SK-N-SH treated with all-trans-retinoic acid at 6 μM for 48 hours (cell line): ENCODE measurements around the gene SCAF4.

Experiments used
- ATAC-seq: fragments of 200-7000 bp; cut with Tn5 transposase; 3 replicates; pipeline ENCODE4 v1.9.1; 2020; ENCODE audit warnings: mild to moderate bottlenecking, moderate library complexity
- ARNTL ChIP-seq: fragments of 450-650 bp; formaldehyde crosslinking; IDR thresholded peaks from 2 replicates; pipeline ENCODE4 v1.5.0; 2020; ENCODE audit warnings: low read depth, mild to moderate bottlenecking, moderate library complexity, borderline replicate concordance
- BACH2 ChIP-seq: fragments of 250-450 bp; sonication (Bioruptor Pico); IDR thresholded peaks from 2 replicates; pipeline ENCODE4 v1.9.0; 2021; ENCODE audit warnings: mild to moderate bottlenecking, borderline replicate concordance
- CSDC2 ChIP-seq: fragments of 250-450 bp; sonication (Bioruptor Pico); IDR thresholded peaks from 2 replicates; pipeline ENCODE4 v1.5.0; 2020; ENCODE audit warnings: mild to moderate bottlenecking, moderate library complexity
- ESRRG ChIP-seq: fragments of 250-450 bp; sonication (Bioruptor Pico); IDR thresholded peaks from 2 replicates; pipeline ENCODE4 v1.6.1; 2021; ENCODE audit warnings: mild to moderate bottlenecking
- GLIS3 ChIP-seq: fragments of 250-450 bp; sonication (Bioruptor Pico); IDR thresholded peaks from 2 replicates; pipeline ENCODE4 v1.5.0; 2020; ENCODE audit warnings: mild to moderate bottlenecking, moderate library complexity
- ISL1 ChIP-seq: fragments of 250-450 bp; sonication (Bioruptor Pico); IDR thresholded peaks from 2 replicates; pipeline ENCODE4 v2.1.2; 2022; ENCODE audit warnings: mild to moderate bottlenecking, moderate library complexity
- OSR1 ChIP-seq: fragments of 250-450 bp; sonication (Bioruptor Pico); IDR thresholded peaks from 2 replicates; pipeline ENCODE4 v1.8.0; 2022; ENCODE audit warnings: moderate library complexity, mild to moderate bottlenecking, inconsistent platforms
- PPARA ChIP-seq: fragments of 250-450 bp; sonication (Bioruptor Pico); IDR thresholded peaks from 2 replicates; pipeline ENCODE4 v1.5.0; 2020; ENCODE audit warnings: mild to moderate bottlenecking, borderline replicate concordance
- RARB ChIP-seq: fragments of 250-450 bp; sonication (Bioruptor Pico); IDR thresholded peaks from 2 replicates; pipeline ENCODE4 v1.8.0; 2021; ENCODE audit warnings: mild to moderate bottlenecking, moderate library complexity
- SNAI2 ChIP-seq: fragments of 250-450 bp; sonication (Bioruptor Pico); IDR thresholded peaks from 2 replicates; pipeline ENCODE4 v1.5.0; 2020; ENCODE audit warnings: mild to moderate bottlenecking, moderate library complexity
- TCF4 ChIP-seq: fragments of 250-450 bp; sonication (Bioruptor Pico); IDR thresholded peaks from 2 replicates; pipeline ENCODE4 v1.8.0; 2021; ENCODE audit warnings: mild to moderate bottlenecking, moderate library complexity, borderline replicate concordance
- TOX ChIP-seq: fragments of 250-450 bp; sonication (Bioruptor Pico); IDR thresholded peaks from 2 replicates; pipeline ENCODE4 v1.8.0; 2021; ENCODE audit warnings: mild to moderate bottlenecking, moderate library complexity, borderline replicate concordance
- ZFP3 ChIP-seq: fragments of 250-450 bp; sonication (Bioruptor Pico); IDR thresholded peaks from 2 replicates; pipeline ENCODE4 v1.5.0; 2020; ENCODE audit warnings: mild to moderate bottlenecking, moderate library complexity
- ZFP30 ChIP-seq: fragments of 450-650 bp; formaldehyde crosslinking; IDR thresholded peaks from 2 replicates; pipeline ENCODE4 v1.5.0; 2022; ENCODE audit warnings: mild to moderate bottlenecking, moderate library complexity
- ZNF565 ChIP-seq: fragments of 450-650 bp; formaldehyde crosslinking; conservative IDR thresholded peaks from 2 replicates; pipeline ENCODE4 v1.5.0; 2020; ENCODE audit warnings: low read depth, mild to moderate bottlenecking, moderate library complexity
- ZNF70 ChIP-seq: fragments of 450-650 bp; formaldehyde crosslinking; IDR thresholded peaks from 2 replicates; pipeline ENCODE4 v1.5.0; 2020; ENCODE audit warnings: mild to moderate bottlenecking, moderate library complexity
- ZNF8 ChIP-seq: fragments of 450-650 bp; formaldehyde crosslinking; IDR thresholded peaks from 2 replicates; pipeline ENCODE4 v1.5.0; 2020; ENCODE audit warnings: mild to moderate bottlenecking, moderate library complexity
- TF ChIP-seq, protein P1 (sequence below): fragments of 250-450 bp; sonication (Bioruptor Pico); IDR thresholded peaks from 2 replicates; pipeline ENCODE4 v1.8.0; 2020; ENCODE audit warnings: mild to moderate bottlenecking, moderate library complexity, borderline replicate concordance
- TF ChIP-seq, protein P2 (sequence below): fragments of 250-450 bp; sonication (Bioruptor Pico); IDR thresholded peaks from 2 replicates; pipeline ENCODE4 v1.5.1; 2020; ENCODE audit warnings: low read depth, mild to moderate bottlenecking, moderate library complexity
- TF ChIP-seq, protein P3 (sequence below): fragments of 250-450 bp; sonication (Bioruptor Pico); IDR thresholded peaks from 2 replicates; pipeline ENCODE4 v1.5.1; 2021; ENCODE audit warnings: mild to moderate bottlenecking, moderate library complexity
- TF ChIP-seq, protein P4 (sequence below): fragments of 250-450 bp; sonication (Bioruptor Pico); IDR thresholded peaks from 2 replicates; pipeline ENCODE4 v1.5.0; 2020; ENCODE audit warnings: mild to moderate bottlenecking, moderate library complexity
- TF ChIP-seq, protein P5 (sequence below): fragments of 250-450 bp; sonication (Bioruptor Pico); IDR thresholded peaks from 2 replicates; pipeline ENCODE4 v1.8.0; 2021; ENCODE audit warnings: low read depth, mild to moderate bottlenecking, moderate library complexity, borderline replicate concordance

SCAF4 gene

DNA sequence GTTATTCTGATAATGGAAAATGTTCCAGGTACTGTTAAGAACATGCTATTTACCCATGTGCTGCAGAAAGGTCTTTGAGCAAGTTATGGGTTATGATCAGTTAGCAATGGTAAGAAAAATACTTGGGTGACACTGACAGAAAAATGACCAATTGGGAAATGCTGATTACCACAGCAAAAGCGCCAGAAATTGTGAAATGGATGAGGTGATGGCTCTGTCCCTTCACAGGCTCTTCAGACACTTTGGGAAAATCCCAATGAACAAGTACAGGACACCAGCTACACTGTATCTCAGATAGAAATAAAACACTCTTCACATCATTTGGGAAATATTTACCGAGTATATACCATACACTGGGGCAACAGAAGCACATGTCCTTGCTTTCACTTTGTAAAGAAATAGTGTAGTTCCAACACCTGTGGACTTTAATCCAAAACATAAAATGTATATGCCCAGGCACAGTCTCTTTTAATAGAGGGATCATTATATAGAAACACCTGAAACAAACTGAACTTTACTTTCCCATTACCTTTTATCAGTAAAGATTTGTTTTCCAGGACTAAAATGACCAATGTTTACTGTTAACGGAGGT is 58.5 kb downstream of the SCAF4 start:
- no peak for ATAC-seq
- TF ChIP-seq, protein P1, sequence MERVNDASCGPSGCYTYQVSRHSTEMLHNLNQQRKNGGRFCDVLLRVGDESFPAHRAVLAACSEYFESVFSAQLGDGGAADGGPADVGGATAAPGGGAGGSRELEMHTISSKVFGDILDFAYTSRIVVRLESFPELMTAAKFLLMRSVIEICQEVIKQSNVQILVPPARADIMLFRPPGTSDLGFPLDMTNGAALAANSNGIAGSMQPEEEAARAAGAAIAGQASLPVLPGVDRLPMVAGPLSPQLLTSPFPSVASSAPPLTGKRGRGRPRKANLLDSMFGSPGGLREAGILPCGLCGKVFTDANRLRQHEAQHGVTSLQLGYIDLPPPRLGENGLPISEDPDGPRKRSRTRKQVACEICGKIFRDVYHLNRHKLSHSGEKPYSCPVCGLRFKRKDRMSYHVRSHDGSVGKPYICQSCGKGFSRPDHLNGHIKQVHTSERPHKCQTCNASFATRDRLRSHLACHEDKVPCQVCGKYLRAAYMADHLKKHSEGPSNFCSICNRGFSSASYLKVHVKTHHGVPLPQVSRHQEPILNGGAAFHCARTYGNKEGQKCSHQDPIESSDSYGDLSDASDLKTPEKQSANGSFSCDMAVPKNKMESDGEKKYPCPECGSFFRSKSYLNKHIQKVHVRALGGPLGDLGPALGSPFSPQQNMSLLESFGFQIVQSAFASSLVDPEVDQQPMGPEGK = no peak
- TF ChIP-seq TOX (CRISPR knock-in tag) = no peak
- TF ChIP-seq ZFP30 (CRISPR knock-in tag) = no peak
- TF ChIP-seq ARNTL = no peak
- TF ChIP-seq BACH2 = no peak
- TF ChIP-seq, protein P2, sequence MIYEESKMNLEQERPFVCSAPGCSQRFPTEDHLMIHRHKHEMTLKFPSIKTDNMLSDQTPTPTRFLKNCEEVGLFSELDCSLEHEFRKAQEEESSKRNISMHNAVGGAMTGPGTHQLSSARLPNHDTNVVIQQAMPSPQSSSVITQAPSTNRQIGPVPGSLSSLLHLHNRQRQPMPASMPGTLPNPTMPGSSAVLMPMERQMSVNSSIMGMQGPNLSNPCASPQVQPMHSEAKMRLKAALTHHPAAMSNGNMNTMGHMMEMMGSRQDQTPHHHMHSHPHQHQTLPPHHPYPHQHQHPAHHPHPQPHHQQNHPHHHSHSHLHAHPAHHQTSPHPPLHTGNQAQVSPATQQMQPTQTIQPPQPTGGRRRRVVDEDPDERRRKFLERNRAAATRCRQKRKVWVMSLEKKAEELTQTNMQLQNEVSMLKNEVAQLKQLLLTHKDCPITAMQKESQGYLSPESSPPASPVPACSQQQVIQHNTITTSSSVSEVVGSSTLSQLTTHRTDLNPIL (CRISPR knock-in tag) = no peak
- TF ChIP-seq, protein P3, sequence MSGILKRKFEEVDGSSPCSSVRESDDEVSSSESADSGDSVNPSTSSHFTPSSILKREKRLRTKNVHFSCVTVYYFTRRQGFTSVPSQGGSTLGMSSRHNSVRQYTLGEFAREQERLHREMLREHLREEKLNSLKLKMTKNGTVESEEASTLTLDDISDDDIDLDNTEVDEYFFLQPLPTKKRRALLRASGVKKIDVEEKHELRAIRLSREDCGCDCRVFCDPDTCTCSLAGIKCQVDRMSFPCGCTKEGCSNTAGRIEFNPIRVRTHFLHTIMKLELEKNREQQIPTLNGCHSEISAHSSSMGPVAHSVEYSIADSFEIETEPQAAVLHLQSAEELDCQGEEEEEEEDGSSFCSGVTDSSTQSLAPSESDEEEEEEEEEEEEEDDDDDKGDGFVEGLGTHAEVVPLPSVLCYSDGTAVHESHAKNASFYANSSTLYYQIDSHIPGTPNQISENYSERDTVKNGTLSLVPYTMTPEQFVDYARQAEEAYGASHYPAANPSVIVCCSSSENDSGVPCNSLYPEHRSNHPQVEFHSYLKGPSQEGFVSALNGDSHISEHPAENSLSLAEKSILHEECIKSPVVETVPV (CRISPR knock-in tag) = no peak
- TF ChIP-seq OSR1 = no peak
- TF ChIP-seq SNAI2 (CRISPR knock-in tag) = no peak
- TF ChIP-seq ESRRG (CRISPR knock-in tag) = no peak
- TF ChIP-seq ISL1 (CRISPR knock-in tag) = no peak
- TF ChIP-seq RARB (CRISPR knock-in tag) = no peak
- TF ChIP-seq TCF4 = no peak
- TF ChIP-seq ZNF565 (CRISPR knock-in tag) = no peak
- no peak for TF ChIP-seq CSDC2 (CRISPR knock-in tag)
- TF ChIP-seq ZNF8 = no peak
- TF ChIP-seq PPARA (CRISPR knock-in tag) = no peak
- TF ChIP-seq, all 23 proteins: peak for 0

DNA sequence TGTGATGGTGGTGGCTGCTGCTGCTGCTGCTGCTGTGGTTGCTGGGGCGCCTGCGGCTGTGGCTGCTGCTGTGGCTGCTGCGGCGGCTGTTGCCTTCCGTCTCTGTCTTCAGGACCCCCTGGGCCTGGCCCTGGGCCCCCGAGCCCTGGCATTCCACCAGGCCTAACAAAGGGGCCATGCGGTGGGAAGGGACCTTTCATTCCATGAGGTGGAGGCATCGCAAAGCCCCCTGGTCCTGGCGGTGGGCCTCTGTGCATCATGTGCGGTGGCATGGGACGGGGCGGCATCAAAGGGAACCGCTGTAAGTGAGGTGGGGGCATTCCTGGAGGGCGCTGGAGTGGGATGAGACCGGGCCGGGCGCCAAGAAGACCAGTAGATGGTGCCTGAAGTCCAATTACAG is 60.0 kb downstream of the SCAF4 start:
- ATAC-seq = no peak
- TF ChIP-seq, protein P4, sequence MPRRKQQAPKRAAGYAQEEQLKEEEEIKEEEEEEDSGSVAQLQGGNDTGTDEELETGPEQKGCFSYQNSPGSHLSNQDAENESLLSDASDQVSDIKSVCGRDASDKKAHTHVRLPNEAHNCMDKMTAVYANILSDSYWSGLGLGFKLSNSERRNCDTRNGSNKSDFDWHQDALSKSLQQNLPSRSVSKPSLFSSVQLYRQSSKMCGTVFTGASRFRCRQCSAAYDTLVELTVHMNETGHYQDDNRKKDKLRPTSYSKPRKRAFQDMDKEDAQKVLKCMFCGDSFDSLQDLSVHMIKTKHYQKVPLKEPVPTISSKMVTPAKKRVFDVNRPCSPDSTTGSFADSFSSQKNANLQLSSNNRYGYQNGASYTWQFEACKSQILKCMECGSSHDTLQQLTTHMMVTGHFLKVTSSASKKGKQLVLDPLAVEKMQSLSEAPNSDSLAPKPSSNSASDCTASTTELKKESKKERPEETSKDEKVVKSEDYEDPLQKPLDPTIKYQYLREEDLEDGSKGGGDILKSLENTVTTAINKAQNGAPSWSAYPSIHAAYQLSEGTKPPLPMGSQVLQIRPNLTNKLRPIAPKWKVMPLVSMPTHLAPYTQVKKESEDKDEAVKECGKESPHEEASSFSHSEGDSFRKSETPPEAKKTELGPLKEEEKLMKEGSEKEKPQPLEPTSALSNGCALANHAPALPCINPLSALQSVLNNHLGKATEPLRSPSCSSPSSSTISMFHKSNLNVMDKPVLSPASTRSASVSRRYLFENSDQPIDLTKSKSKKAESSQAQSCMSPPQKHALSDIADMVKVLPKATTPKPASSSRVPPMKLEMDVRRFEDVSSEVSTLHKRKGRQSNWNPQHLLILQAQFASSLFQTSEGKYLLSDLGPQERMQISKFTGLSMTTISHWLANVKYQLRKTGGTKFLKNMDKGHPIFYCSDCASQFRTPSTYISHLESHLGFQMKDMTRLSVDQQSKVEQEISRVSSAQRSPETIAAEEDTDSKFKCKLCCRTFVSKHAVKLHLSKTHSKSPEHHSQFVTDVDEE = no peak
- TF ChIP-seq OSR1 (no peak), ARNTL (no peak), ZNF565 (CRISPR knock-in tag) (no peak), ESRRG (CRISPR knock-in tag) (no peak), RARB (CRISPR knock-in tag) (no peak), ZNF8 (no peak), GLIS3 (no peak), ZNF70 (CRISPR knock-in tag) (no peak)
- TF ChIP-seq, protein P2 (CRISPR knock-in tag) = no peak

DNA sequence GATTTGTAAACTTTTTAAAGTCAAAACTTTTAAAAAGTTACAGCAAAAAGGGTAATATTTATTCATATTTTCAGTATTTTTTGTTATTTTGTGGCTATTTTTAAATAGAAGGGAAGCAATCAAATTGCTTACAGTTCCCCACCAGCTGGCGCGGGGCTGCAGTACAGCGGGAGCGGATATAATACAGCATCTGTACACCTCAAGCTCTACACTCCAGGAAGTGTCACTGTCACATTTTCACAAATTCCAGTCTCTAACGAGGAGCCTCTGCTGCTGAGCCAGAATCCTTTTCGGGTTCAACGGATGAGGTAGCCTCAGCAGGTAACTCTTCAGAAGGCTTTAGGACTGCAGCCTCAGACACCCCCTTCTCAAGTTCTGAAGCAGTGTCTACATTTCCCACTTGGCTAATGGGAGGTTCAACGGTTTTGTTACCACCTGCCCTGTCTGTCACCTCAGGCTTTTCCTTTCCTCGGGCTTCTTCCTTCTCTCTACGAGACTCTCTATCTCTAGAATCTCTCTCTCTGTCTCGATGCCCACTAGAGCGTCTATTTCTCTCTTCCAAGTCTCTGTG is 60.7 kb downstream of the SCAF4 start:
- no peak; the same call in 2 of the 3 replicates for ATAC-seq
- no peak for TF ChIP-seq ISL1 (CRISPR knock-in tag)
- TF ChIP-seq ZNF565 (CRISPR knock-in tag) = no peak
- no peak for TF ChIP-seq ARNTL
- no peak for TF ChIP-seq TOX (CRISPR knock-in tag)
- TF ChIP-seq, protein P5, sequence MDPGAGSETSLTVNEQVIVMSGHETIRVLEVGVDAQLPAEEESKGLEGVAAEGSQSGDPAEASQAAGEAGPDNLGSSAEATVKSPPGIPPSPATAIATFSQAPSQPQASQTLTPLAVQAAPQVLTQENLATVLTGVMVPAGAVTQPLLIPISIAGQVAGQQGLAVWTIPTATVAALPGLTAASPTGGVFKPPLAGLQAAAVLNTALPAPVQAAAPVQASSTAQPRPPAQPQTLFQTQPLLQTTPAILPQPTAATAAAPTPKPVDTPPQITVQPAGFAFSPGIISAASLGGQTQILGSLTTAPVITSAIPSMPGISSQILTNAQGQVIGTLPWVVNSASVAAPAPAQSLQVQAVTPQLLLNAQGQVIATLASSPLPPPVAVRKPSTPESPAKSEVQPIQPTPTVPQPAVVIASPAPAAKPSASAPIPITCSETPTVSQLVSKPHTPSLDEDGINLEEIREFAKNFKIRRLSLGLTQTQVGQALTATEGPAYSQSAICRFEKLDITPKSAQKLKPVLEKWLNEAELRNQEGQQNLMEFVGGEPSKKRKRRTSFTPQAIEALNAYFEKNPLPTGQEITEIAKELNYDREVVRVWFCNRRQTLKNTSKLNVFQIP (CRISPR knock-in tag) = no peak
- TF ChIP-seq ZFP30 (CRISPR knock-in tag) = no peak
- no peak for TF ChIP-seq ESRRG (CRISPR knock-in tag)
- no peak for TF ChIP-seq OSR1
- TF ChIP-seq, protein P3 (CRISPR knock-in tag) = no peak
- no peak for TF ChIP-seq BACH2
- no peak for TF ChIP-seq ZFP3 (CRISPR knock-in tag)
- TF ChIP-seq, protein P1 = no peak
- no peak for TF ChIP-seq PPARA (CRISPR knock-in tag)
- no peak for TF ChIP-seq SNAI2 (CRISPR knock-in tag)
- TF ChIP-seq GLIS3 = no peak
